K562 (cell line): ENCODE results near the gene ID1. TPM values are rescaled to one million over a fixed set of nuclear protein-coding genes. Genes with fewer than 3 reads are reported as not detected.

Source experiments
- ARID1B ChIP-seq: fragments of 450-650 bp; IDR thresholded peaks from 2 replicates; pipeline ENCODE4 v1.6.1; 2016; ENCODE audit warnings: antibody characterized with exemption, mild to moderate bottlenecking, inconsistent platforms
- ATF3 ChIP-seq, 2 experiments: fragments of 450-650 bp in 1 of 2; sonication (generic) in 1 of 2; formaldehyde crosslinking in 1 of 2; IDR thresholded peaks in 1 of 2; conservative IDR thresholded peaks in 1 of 2; 2 replicates each; pipeline versions ENCODE4 v1.6.1 to v1.8.1; 2016 to 2023; ENCODE audit warnings: mild to moderate bottlenecking in 2 of 2, moderate library complexity in 2 of 2, inconsistent platforms in 1 of 2, missing genetic modification reagents in 1 of 2
- BCOR ChIP-seq: fragments of 450-650 bp; IDR thresholded peaks from 2 replicates; pipeline ENCODE4 v1.6.1; 2016
- FOSL1 ChIP-seq: fragments of 200-800 bp; sonication (Bioruptor generic); conservative IDR thresholded peaks from 2 replicates; pipeline ENCODE4 v1.6.1; 2016; ENCODE audit warnings: missing genetic modification characterization, missing compliant biosample characterization
- GATA2 ChIP-seq: sonication (generic); formaldehyde crosslinking; IDR thresholded peaks from 2 replicates; pipeline ENCODE4 v1.4.0; 2020; ENCODE audit warnings: mild to moderate bottlenecking, missing genetic modification reagents
- KDM1A ChIP-seq, 2 experiments: fragments of 450-650 bp; IDR thresholded peaks; 2 replicates each; pipeline ENCODE4 v1.6.1; 2016; ENCODE audit warnings: mild to moderate bottlenecking in 2 of 2
- MGA ChIP-seq: fragments of 450-650 bp; IDR thresholded peaks from 2 replicates; pipeline ENCODE4 v1.6.1; 2016; ENCODE audit warnings: mild to moderate bottlenecking, moderate library complexity
- RCOR1 ChIP-seq, 2 experiments: IDR thresholded peaks; 2 replicates each; pipeline ENCODE4 v1.6.1; 2012; ENCODE audit warnings: low read depth in 2 of 2, low read length in 2 of 2, borderline replicate concordance in 1 of 2, improper control_type of control experiment in 1 of 2
- SMARCE1 ChIP-seq: fragments of 450-650 bp; IDR thresholded peaks from 2 replicates; pipeline ENCODE4 v1.7.1; 2016; ENCODE audit warnings: mild to moderate bottlenecking
- VEZF1 ChIP-seq: fragments of 200-800 bp; sonication (Bioruptor generic); IDR thresholded peaks from 2 replicates; pipeline ENCODE4 v1.6.1; 2017; ENCODE audit warnings: missing genetic modification characterization, missing compliant biosample characterization
- ZEB2 ChIP-seq: fragments of 450-650 bp; IDR thresholded peaks from 2 replicates; pipeline ENCODE4 v1.6.1; 2016
- ZNF395 ChIP-seq: fragments of 200-800 bp; sonication (Bioruptor generic); IDR thresholded peaks from 2 replicates; pipeline ENCODE4 v1.6.1; 2017; ENCODE audit warnings: missing genetic modification characterization, missing compliant biosample characterization
- polyA plus RNA-seq, 8 experiments: library from polyadenylated mRNA; depleted of rRNA in 4 of 8; stranded (reverse) in 5 of 8; unstranded in 3 of 8; fragments of >200 nt; fragmentation: Nextera tagmentation in 2 of 8; fragmentation: Illumina TruSeq in 1 of 8; extraction: Ambion mirVana in 2 of 8; extraction: Trizol in 1 of 8; gene quantifications; 2 replicates each; pipeline versions ENCODE4 v1.2.1 to v1.2.3, GENCODE V29; 2011 to 2014; ENCODE audit warnings: inconsistent platforms in 1 of 8, missing spikeins in 1 of 8
- total RNA-seq, 7 experiments: library from RNA; depleted of rRNA in 6 of 7; stranded (reverse); fragments of >200 nt in 6 of 7; fragmentation: Illumina TruSeq in 2 of 7; extraction: Trizol in 2 of 7; gene quantifications; 2 replicates each; pipeline versions ENCODE4 v1.2.1 to v1.2.3, GENCODE V29; 2011 to 2021; ENCODE audit warnings: low replicate concordance in 1 of 7

ID1 gene
- total and polyA plus RNA-seq, 9 of the 15 experiments (the other 6 are each of a cell fraction or from before 2014, with no cell fraction given), result 1.4 to 358 (median 65.0) TPM

- no peak for TF ChIP-seq VEZF1 (CRISPR knock-in tag)
- TF ChIP-seq ZEB2, result peak; percentile 37; the same call in 1 of the 2 replicates
- TF ChIP-seq BCOR, result peak; percentile 56; the same call in 1 of the 2 replicates
- peak; percentile 90 for TF ChIP-seq MGA
- TF ChIP-seq GATA2, result no peak
- no peak; the same call in 1 of the 2 replicates for TF ChIP-seq ATF3 (IDR thresholded peaks at IDR 0.05)
- 0 out of 2 replicates have a peak, but pooled peaks have one; percentile 49 for TF ChIP-seq ATF3 (CRISPR knock-in tag; conservative IDR thresholded peaks at IDR 0.05)
- 0 out of 2 replicates have a peak, but pooled peaks have one; percentile 30 for TF ChIP-seq SMARCE1
- no peak for TF ChIP-seq ZNF395 (CRISPR knock-in tag)
- no peak for TF ChIP-seq FOSL1 (tag)
- TF ChIP-seq KDM1A (IDR thresholded peaks at IDR 0.05), result 0 out of 4 replicates have a peak, but pooled peaks have one; percentile 49 to 56
- TF ChIP-seq RCOR1 (IDR thresholded peaks at IDR 0.05; ENCODE audit: borderline replicate concordance in 1 of 2, low read depth in 2 of 2, low read length in 2 of 2), result peak in 1 of 2 experiments; percentile 74; a peak in 1 of 4 replicates
- TF ChIP-seq ARID1B, result peak; percentile 47; the same call in 1 of the 2 replicates
Observed at GRCh38 chr20:31590717-31591225, 14.3 kb upstream of the ID1 start (continued).
